CD14-positive monocyte (primary cell): ENCODE results near the gene MIDN. TPM values are rescaled to one million over a fixed set of nuclear protein-coding genes. Genes with fewer than 3 reads are reported as not detected.
"Not testable (repeated sequence)": the region's sequence is repeated elsewhere in the genome, so short reads cannot be mapped to it uniquely, and the experiment has no call there.

ENCODE experiments used
- DNase-seq, 3 donors: peaks; one replicate each; pipeline ENCODE4 v3.0.0-alpha.2; 2011 to 2022
- H2AFZ ChIP-seq: 2 replicates; pipeline ENCODE4 v1.6.0; 2012; ENCODE audit warnings: mild to moderate bottlenecking, low read depth, low read length, inconsistent platforms; ENCODE audit not compliant: insufficient read depth, poor library complexity, severe bottlenecking
- H3K27ac ChIP-seq, 2 donors: 1 replicate in 1 of 2; 2 replicates in 1 of 2; pipeline ENCODE4 v1.5.1; 2012 to 2013; ENCODE audit warnings: low read length in 2 of 2, control low read depth in 1 of 2, inconsistent platforms in 1 of 2, low read depth in 1 of 2, mild to moderate bottlenecking in 1 of 2
- H3K27me3 ChIP-seq, 2 donors: one replicate each; pipeline versions ENCODE4 v1.6.0 to v1.6.1; 2011 to 2013; ENCODE audit warnings: low read length in 2 of 2; ENCODE audit not compliant: control insufficient read depth in 2 of 2, insufficient read depth in 2 of 2
- H3K36me3 ChIP-seq, 2 donors: replicated peaks in 1 of 2; 1 replicate in 1 of 2; 2 replicates in 1 of 2; pipeline versions ENCODE4 v1.5.1 to v1.6.1; 2012 to 2013; ENCODE audit warnings: low read length in 2 of 2, control low read depth in 1 of 2, inconsistent platforms in 1 of 2, mild to moderate bottlenecking in 1 of 2; ENCODE audit not compliant: insufficient read depth in 2 of 2, control insufficient read depth in 1 of 2
- H3K4me1 ChIP-seq, 2 donors: 1 replicate in 1 of 2; 2 replicates in 1 of 2; pipeline versions ENCODE4 v1.5.1 to v1.6.1; 2012 to 2013; ENCODE audit warnings: low read length in 2 of 2, control low read depth in 1 of 2, inconsistent platforms in 1 of 2, mild to moderate bottlenecking in 1 of 2, moderate library complexity in 1 of 2; ENCODE audit not compliant: insufficient read depth in 2 of 2, control insufficient read depth in 1 of 2
- H3K4me2 ChIP-seq: replicated peaks from 2 replicates; pipeline ENCODE3; 2012; ENCODE audit warnings: low read length, moderate library complexity, mild to moderate bottlenecking; ENCODE audit not compliant: poor library complexity, severe bottlenecking; ENCODE audit errors: extremely low read depth
- H3K4me3 ChIP-seq, 3 experiments: fragments of 200-600 bp in 1 of 3; sonication (generic) in 1 of 3; replicated peaks in 1 of 3; 1 replicate in 2 of 3; 2 replicates in 1 of 3; pipeline ENCODE4 v1.5.1; 2011 to 2013; ENCODE audit warnings: low read length in 3 of 3, mild to moderate bottlenecking in 3 of 3, control low read depth in 2 of 3, low read depth in 2 of 3, inconsistent platforms in 1 of 3, moderate library complexity in 1 of 3
- H3K79me2 ChIP-seq: 2 replicates; pipeline ENCODE4 v1.6.0; 2012; ENCODE audit warnings: mild to moderate bottlenecking, control low read depth, inconsistent platforms, low read length, moderate library complexity; ENCODE audit not compliant: insufficient read depth
- H3K9ac ChIP-seq: 2 replicates; pipeline ENCODE4 v1.6.0; 2017; ENCODE audit warnings: low read length, mild to moderate bottlenecking; ENCODE audit not compliant: insufficient read depth, poor library complexity, severe bottlenecking
- H3K9me3 ChIP-seq, 2 donors: replicated peaks in 1 of 2; 1 replicate in 1 of 2; 2 replicates in 1 of 2; pipeline versions ENCODE4 v1.5.1 to v1.6.1; 2012 to 2013; ENCODE audit warnings: low read length in 2 of 2, control low read depth in 1 of 2; ENCODE audit not compliant: control insufficient read depth in 1 of 2, insufficient read depth in 1 of 2
- H4K20me1 ChIP-seq: 2 replicates; pipeline ENCODE4 v1.6.0; 2012; ENCODE audit warnings: mild to moderate bottlenecking, low read length, control low read depth, moderate library complexity; ENCODE audit not compliant: insufficient read depth
- H3K27ac Mint-ChIP-seq, 7 donors: one replicate each; pipeline ENCODE4 v1.8.0; 2020; ENCODE audit warnings: mild to moderate bottlenecking in 7 of 7, mixed read lengths in 7 of 7, moderate library complexity in 6 of 7, inconsistent platforms in 2 of 7
- H3K27me3 Mint-ChIP-seq, 3 donors: one replicate each; pipeline ENCODE4 v1.8.0; 2021 to 2022; ENCODE audit warnings: low read depth in 3 of 3, mild to moderate bottlenecking in 3 of 3, mixed read lengths in 3 of 3, moderate library complexity in 3 of 3, inconsistent platforms in 1 of 3
- H3K36me3 Mint-ChIP-seq, 2 donors: one replicate each; pipeline ENCODE4 v1.8.0; 2020; ENCODE audit warnings: mixed read lengths in 2 of 2, inconsistent platforms in 1 of 2, mild to moderate bottlenecking in 1 of 2
- H3K4me1 Mint-ChIP-seq: one replicate; pipeline ENCODE4 v1.8.0; 2020; ENCODE audit warnings: mild to moderate bottlenecking, mixed read lengths
- H3K4me3 Mint-ChIP-seq, 2 donors: one replicate each; pipeline ENCODE4 v1.8.0; 2020; ENCODE audit warnings: mild to moderate bottlenecking in 2 of 2, mixed read lengths in 2 of 2, moderate library complexity in 1 of 2
- H3K9me3 Mint-ChIP-seq, 7 donors: one replicate each; pipeline ENCODE4 v1.8.0; 2020 to 2022; ENCODE audit warnings: mixed read lengths in 7 of 7, mild to moderate bottlenecking in 6 of 7, moderate library complexity in 6 of 7, inconsistent platforms in 2 of 7
- CTCF ChIP-seq: fragments of 200-600 bp; IDR thresholded peaks from one replicate; pipeline ENCODE4 v1.8.0; 2022; ENCODE audit warnings: antibody characterized with exemption, mild to moderate bottlenecking
- WGBS: methylation state at CpG from one replicate; pipeline ENCODE4 v1.1.5; 2013; ENCODE audit warnings: missing lambda C conversion rate; ENCODE audit not compliant: insufficient coverage; 5-methylcytosine and 5-hydroxymethylcytosine counted together
- intact Hi-C, 2 donors: fragments of 100-400 bp; cut with micrococcal nuclease; formaldehyde crosslinking; loops; one replicate each; pipeline versions ENCODE4 v1.15.0 to v1.15.1; 2023
- polyA minus RNA-seq: library from RNA; depleted of rRNA, polyadenylated mRNA; stranded (reverse); fragments of >200 nt; gene quantifications from 2 replicates; pipeline ENCODE4 v1.2.3, GENCODE V29; 2012
- polyA plus RNA-seq, 3 donors: library from polyadenylated mRNA; depleted of rRNA in 1 of 3; unstranded in 2 of 3; stranded (reverse) in 1 of 3; fragments of 300-500 nt in 2 of 3; fragments of >200 nt in 1 of 3; fragmentation: Illumina TruSeq in 2 of 3; gene quantifications; 1 replicate in 2 of 3; 2 replicates in 1 of 3; pipeline ENCODE4 v1.2.3, GENCODE V29; 2012 to 2021
- total RNA-seq, 12 experiments: library from RNA in 1 of 12; stranded (reverse) in 1 of 12; fragments of 120-200 nt in 1 of 12; gene quantifications; one replicate each; pipeline ENCODE4 v1.2.4 and lab custom pipeline; 2013 to 2026; ENCODE audit warnings: mixed read lengths in 6 of 12, inconsistent platforms in 1 of 12

Gene MIDN
- total RNA-seq (2013) = 43.4 TPM
- polyA plus RNA-seq (100 to 1,000 TPM in 1 of 3 donors, 10 to 100 TPM in 1, 1 to 10 TPM in 1; 5.6 to 301 (median 11.0) TPM), polyA minus RNA-seq (149 and 239 TPM in 2 replicates), total RNA-seq (lab: John Stamatoyannopoulos, UW) (70.9 to 415 (median 115) reads per million in 11 experiments)

GRCh38 chr19:1248139-1248785 is at the start of gene MIDN:
Gene MIDN, plus strand, starts transcription at chr19:1248583. Its CDS starts 1,714 bp downstream, at chr19:1250297.
- Mint-ChIP-seq H3K27ac (peak within 1 kb of the TSS; percentile 85 to 97 (median 95)), H3K9me3 (peaks cover 0 to 2% (median 0%) of the 10 kb centered on the region in 7 donors), H3K4me1 (peaks cover 22% of the 10 kb centered on the region), H3K36me3 (peaks cover 6 to 12% of the 10 kb centered on the region in 2 donors), H3K27me3 (peaks cover 0 to 6% (median 0%) of the 10 kb centered on the region in 3 donors), H3K4me3 (peak within 1 kb of the TSS; percentile 76 to 87)
- H3K9me3 ChIP-seq = no peaks in the 10 kb centered on the region
- peak within 1 kb of the TSS; percentile 92 to 95 for H3K27ac ChIP-seq
- peaks cover 53% of the 10 kb centered on the region for H3K79me2 ChIP-seq
- peak within 1 kb of the TSS; percentile 75 for H3K4me2 ChIP-seq
- H3K4me3 ChIP-seq = peak within 1 kb of the TSS; percentile 59 to 99 (median 83)
- no peak for TF ChIP-seq CTCF
- H3K4me1 ChIP-seq = peaks cover 38 to 46% of the 10 kb centered on the region in 2 donors
- H2AFZ ChIP-seq = peak within 1 kb of the TSS; percentile 48
- H4K20me1 ChIP-seq = peaks cover 54% of the 10 kb centered on the region
- DNase-seq = peak; percentile 88 to 96 (median 89)
- intact Hi-C loops = loop anchor here in 1 of 2 donors (10.0 kb wide), 3 partner anchors 143 to 383 kb away; partner anchors contain the start of genes ARID3A and GPX4
- peak within 1 kb of the TSS; percentile 97 for H3K9ac ChIP-seq
- WGBS = under 1% methylated on average over 42 of the region's 60 CpGs
- H3K27me3 ChIP-seq = no peaks in the 10 kb centered on the region
- H3K36me3 ChIP-seq = peaks cover 7 to 10% of the 10 kb centered on the region in 2 donors

GRCh38 chr19:1199531-1199930 is 48.9 kb upstream of the MIDN start:
- Mint-ChIP-seq H3K4me1 (peaks cover 10% of the 10 kb centered on the region), H3K27ac (no peak overlapping the region), H3K36me3 (no peaks in the 10 kb centered on the region), H3K27me3 (peaks cover 0 to 4% (median 1%) of the 10 kb centered on the region in 3 donors), H3K9me3 (no peaks in the 10 kb centered on the region), H3K4me3 (no peak overlapping the region)
- intact Hi-C loops = no loop called here
- no peak for DNase-seq
- H3K27me3 ChIP-seq = no peaks in the 10 kb centered on the region
- H3K9ac ChIP-seq = no peak overlapping the region
- H3K79me2 ChIP-seq = no peaks in the 10 kb centered on the region
- H2AFZ ChIP-seq = no peak overlapping the region
- TF ChIP-seq CTCF = no peak
- no peaks in the 10 kb centered on the region for H4K20me1 ChIP-seq
- H3K36me3 ChIP-seq = no peaks in the 10 kb centered on the region
- peaks cover 7 to 16% of the 10 kb centered on the region in 2 donors for H3K4me1 ChIP-seq
- H3K4me3 ChIP-seq = no peak overlapping the region
- 91% methylated on average over 10 of the region's 10 CpGs for WGBS
- no peak overlapping the region for H3K27ac ChIP-seq
- no peak overlapping the region for H3K4me2 ChIP-seq
- no peaks in the 10 kb centered on the region for H3K9me3 ChIP-seq

- H3K4me3 Mint-ChIP-seq = not testable (repeated sequence)
These were observed 47.8 kb upstream of the MIDN start for GRCh38 chr19:1200614-1201013.

More at GRCh38 chr19:1200614-1201013, 47.8 kb upstream of the MIDN start:
- not testable (repeated sequence) for H3K36me3 ChIP-seq, H3K79me2 ChIP-seq, H3K9ac ChIP-seq, H3K27me3 Mint-ChIP-seq, H3K9me3 ChIP-seq, DNase-seq, H3K36me3 Mint-ChIP-seq, H3K27ac Mint-ChIP-seq, H4K20me1 ChIP-seq, H3K4me3 ChIP-seq, H3K4me2 ChIP-seq, H2AFZ ChIP-seq, H3K9me3 Mint-ChIP-seq, H3K27me3 ChIP-seq, H3K27ac ChIP-seq
- no CpG with 5 or more reads among the region's 4 CpGs for WGBS
- peaks cover 10% of the 10 kb centered on the region for H3K4me1 Mint-ChIP-seq
- H3K4me1 ChIP-seq = peaks cover 13 to 22% of the 10 kb centered on the region in 2 donors
- intact Hi-C loops = loop anchor here in 1 of 2 donors (5.0 kb wide), 1 partner anchor 37 kb away; the partner anchor contains the start of gene CBARP
